ENCODE measurements around the gene IFNA16.

- TF ChIP-seq CTCF (IDR thresholded peaks at IDR 0.05) (no peak), POLR2A (IDR thresholded peaks at IDR 0.05) (no peak)
These were observed 34.5 kb upstream of the IFNA16 start for GRCh38 chr9:21251638-21252037.

All from heart left ventricle (tissue), 13 donors.